GM18526 (cell line): ENCODE measurements around the gene LONP1.

ENCODE experiments used
- POLR2A ChIP-seq: IDR thresholded peaks from 3 replicates; pipeline ENCODE4 v1.6.1; 2011; ENCODE audit not compliant: insufficient read length; ENCODE audit errors: extremely low read depth

Gene LONP1

DNA sequence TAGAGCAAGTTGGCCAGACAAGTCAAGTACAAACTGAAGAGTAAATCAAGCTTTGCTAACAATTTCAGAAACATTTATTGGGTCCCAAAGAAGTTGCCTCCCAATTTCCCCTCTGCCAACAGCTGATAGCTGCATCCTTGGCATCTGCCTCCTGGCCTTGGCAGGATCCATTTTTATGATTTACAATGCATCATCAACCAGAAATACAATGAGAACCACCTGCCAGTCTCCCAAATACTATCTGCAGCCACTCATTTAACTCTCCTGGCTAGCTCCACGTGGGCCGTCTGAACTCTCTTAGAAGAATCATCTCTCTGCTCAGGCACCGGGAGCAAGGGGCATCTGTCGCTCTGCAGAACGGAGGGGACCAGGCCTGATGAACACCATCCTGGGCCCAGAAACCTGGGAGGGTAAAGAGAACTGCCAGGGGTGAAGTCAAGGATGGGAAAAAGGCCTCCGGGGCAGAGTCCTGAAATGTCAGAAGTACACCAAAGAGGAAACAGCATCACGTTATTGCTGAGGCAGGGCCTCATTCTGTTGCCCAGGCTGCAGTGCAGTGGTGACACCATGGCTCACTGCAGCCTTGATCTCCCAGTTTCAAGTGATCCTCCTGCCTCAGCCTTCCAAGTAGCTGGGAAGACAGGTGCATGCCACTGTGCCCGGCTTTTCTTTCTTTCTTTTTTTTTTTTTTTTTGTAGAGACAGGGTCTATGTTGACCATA, 2.6 kb downstream of the LONP1 start:
- no peak for TF ChIP-seq POLR2A

DNA sequence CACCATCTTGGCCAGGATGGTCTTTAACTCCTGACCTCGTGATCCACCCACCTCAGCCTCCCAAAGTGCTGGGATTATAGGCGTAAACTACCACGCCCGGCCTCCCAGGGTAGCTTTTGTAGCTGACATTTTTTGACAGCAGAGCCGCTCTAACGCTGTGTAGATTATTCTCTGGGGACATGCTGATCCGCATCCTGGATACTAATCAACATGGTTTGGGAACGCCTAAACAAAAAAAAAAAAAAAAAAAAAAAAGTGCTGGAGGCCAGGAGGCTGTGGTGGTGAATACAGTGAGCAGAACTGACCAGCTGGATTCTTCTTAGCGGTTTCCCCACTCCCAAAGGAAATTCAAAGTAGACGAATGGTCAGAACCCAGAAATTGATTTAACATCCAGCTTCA, 5.1 kb downstream of the LONP1 start:
- TF ChIP-seq POLR2A: no peak

DNA sequence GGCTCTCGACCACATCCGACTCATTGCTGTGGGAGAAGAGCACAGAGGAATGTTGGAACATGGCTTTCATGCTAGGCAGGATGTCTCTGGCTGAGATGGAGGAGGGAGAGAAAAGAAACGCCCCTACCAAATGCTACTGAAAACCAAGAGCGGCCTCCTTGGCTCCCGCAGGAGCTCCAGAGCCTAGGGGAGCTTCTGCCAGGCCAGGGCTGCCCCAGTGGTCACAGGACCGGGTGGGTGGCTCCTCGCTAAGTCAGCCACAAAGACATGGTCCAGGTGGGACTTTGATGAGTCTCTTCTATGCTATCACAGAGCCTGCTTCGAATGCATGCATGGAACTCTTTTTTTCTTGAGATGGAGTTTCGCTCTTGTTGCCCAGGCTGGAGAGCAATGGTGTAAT, 6.7 kb downstream of the LONP1 start:
- no peak for TF ChIP-seq POLR2A

DNA sequence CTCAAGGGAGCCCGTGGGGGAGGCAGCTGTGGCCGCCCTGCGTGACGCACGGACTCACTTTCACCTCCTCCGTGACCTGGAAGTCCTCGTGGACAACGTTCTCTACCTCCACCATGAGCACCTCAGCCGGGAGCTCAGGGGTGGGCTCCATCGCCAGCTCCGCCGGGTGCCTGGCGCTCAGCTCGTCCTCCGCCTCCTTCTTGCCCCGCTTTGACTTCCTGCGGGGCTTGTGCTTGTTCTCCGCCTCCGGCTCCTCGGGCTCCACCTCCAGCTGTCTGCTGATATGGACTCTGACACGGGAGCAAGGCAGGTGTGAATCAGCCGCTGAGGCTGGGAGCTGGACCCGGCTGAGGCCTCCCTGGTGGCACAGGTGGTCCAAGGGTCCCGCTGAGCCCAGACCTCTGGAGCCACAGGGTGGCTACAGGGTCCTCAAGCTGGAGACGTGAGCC, 8.2 kb downstream of the LONP1 start:
- TF ChIP-seq POLR2A: no peak

DNA sequence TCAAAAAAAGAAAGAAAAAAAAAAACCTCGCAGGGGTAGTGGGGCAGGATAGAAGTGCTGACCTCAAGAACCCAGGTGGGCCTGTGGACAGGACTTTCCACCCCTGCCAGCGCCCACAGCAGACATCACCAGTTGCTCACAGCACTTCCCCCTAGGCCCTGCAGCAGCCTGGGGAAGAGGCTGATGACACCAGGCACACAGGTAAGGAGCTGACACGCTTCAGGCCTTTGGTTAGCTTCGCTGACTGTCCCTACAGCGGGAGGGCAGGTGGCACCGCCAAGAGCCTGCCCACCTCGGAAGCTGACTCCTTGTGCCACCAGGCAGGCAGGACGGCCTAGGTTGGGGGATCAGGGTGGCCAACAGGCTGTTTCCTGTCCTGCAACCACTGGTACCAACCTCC, 8.9 kb downstream of the LONP1 start:
- no peak for TF ChIP-seq POLR2A

DNA sequence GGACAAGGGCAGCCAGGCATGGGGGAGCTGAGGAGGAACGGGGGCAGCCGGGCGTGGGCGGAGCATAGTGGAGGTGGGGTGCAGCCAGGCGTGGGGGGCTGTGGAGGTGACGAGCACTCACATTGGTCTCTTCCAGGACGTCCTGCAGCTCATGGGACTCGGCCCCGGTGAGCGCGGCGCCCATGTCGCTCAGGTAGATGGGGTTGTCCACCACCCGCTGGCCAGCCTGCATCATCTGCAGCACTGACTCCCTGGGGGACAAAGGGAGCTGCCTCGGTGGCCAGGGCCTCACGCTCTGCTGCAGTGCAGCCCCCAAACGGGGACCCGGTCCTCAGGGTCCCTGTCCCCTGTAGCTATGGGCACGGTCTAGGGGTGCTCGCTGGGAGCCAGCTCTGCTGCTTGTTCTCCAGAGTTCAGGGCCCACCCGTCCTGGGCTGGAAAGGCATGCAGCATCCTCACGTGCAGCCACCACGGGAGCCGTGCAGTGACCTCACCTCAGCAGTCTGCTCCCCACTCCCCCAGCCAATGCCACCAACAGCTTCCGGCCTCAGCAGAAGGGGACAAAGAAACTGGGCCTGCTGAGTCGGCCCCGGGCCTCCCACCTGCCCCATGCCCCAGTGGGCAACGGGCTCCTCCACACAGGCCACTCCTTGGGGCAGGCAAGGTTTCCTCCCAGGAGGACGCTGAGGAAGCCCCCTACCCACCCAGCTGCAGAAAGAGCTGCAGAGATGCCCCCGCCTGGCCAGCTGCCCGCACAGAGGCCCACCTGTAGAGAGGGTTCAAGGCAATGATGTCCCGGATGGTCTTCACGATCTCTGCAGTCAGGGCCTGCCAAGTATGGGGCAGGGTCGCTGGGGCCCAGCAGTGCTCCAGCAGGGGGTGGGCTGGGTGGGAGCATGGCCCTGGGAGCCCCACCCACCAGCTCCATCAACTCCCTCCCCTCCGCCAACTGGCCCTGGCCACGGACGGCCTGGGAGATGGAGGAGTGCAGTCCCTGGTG, 12.1 kb downstream of the LONP1 start:
- TF ChIP-seq POLR2A: no peak

DNA sequence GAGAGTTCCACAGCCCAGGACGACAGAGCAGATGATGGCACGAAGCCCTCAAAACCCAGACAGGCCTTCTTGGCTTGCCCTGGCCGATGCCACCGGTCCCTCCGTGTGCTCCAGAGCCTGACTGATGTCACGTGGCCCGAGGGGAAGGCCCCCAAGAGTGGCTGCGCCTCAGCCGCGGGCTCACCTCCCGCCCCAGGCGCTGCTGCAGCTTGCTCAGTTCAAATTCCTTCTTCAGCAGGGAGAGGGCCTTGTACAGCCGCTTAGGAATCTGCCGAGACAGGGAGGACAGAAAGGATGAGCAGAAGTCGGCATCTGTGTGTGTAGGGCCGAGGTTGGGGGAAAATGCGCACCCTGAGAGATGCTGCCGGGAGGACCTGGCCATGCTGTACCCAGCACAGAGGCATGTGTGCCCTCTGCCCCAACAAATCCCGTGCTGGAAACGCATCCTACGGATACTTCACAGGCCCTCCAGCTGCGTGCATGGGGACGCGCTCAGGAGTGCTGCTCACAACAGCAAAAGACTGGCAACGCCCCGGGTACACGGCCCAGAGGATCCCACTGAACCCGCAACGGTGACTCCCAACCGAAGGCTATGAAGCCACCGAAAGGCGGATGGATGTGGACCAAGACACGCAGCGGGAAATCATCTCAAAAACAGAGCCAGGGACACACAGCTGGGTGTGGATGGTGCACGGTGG, 12.9 kb downstream of the LONP1 start:
- TF ChIP-seq POLR2A: no peak

DNA sequence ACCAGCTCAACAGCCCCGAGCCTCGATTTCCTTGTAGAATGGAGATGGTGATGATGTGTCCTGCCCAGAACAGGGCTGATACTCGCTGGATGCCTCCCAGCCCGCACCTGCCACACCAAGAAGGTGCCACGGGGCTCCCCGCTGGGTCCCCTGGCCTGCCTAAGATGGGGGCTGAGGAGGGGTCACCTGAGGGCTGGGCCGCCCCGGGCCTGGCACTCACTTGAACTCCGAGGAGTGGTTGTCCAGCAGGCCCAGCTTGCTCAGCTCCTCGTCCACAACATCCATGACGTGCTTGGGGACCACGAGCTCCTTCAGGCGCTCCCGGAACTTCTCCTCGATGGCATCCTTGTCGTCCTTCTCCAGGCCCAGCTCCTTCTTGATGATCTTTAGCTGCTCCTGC, 14.4 kb downstream of the LONP1 start:
- no peak for TF ChIP-seq POLR2A

DNA sequence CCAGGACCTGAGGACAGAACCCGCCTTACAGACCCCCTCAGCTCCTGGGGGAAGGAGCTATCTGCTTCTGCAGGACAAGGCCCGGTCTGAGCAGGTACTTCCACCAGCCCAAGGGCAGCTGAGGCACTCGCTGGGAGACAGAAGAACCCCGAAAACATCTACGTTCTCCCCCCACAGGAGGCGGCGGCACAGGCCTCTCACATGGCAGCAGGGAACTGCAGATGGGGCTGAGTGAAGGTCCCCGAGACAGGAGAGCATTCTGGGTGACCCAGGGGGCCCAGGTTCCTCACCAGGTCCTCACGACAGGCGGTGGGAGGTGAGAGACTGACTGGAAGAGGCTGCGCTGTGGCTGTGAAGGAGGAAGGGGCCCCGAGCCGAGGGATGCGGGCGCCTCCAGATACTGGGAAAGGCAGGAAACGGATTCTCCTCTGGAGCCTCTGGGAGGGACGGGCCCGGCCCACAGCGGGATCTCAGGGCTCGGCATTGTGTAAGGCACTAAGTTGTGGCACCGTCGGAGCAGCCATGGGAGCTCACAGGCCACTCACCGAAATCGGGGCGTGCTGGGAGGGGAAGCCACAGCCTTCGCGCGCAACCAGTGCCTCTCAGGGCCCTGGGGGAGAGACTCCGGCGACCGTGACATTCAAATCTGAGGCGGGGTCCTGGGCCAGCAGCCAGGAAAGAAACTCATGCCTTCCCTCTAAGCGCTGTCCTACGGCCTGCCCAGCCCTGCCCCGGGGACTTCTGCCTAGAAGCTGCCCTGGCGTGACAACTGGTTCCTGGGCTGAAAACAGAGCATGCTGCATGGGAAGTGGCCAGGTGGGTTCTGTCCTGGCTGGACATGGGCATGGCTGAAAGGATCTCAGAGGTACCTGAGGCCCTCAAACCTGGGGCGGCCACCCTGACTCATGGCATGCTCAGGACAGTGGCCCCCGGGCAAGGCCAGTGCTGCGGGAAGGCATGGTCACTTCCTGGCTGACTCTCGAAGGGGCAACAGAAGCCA, 15.8 kb downstream of the LONP1 start:
- TF ChIP-seq POLR2A: no peak

DNA sequence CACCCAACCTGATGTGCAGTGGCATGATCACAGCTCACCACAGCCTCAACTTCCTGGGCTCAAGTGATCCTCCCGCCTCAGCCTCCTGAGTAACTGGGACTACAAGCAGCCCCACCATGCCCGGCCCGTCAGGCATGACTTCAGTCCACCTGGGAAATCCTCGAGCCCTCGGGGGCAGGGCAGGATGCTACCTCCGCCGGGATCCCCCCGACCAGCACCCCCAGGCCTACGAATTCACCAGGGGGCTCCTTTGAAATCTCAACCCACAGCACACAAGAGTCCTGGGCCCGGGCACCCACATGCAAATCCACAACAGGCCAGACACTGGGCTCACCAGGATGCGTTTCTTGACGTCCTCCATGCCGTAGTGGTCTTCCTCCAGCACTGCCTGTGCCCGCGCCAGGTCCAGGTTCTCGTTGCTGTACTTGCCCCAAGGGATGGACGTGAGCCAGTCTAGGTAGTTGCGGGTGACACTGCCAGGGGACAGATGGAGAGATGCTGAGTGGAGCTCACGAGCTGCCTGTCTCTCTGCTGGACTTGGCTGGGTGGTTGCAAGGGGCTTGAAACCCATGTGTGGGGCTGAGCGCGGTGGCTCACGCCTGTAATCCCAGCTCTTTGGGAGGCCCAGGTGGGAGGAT, 19.4 kb downstream of the LONP1 start:
- no peak for TF ChIP-seq POLR2A

DNA sequence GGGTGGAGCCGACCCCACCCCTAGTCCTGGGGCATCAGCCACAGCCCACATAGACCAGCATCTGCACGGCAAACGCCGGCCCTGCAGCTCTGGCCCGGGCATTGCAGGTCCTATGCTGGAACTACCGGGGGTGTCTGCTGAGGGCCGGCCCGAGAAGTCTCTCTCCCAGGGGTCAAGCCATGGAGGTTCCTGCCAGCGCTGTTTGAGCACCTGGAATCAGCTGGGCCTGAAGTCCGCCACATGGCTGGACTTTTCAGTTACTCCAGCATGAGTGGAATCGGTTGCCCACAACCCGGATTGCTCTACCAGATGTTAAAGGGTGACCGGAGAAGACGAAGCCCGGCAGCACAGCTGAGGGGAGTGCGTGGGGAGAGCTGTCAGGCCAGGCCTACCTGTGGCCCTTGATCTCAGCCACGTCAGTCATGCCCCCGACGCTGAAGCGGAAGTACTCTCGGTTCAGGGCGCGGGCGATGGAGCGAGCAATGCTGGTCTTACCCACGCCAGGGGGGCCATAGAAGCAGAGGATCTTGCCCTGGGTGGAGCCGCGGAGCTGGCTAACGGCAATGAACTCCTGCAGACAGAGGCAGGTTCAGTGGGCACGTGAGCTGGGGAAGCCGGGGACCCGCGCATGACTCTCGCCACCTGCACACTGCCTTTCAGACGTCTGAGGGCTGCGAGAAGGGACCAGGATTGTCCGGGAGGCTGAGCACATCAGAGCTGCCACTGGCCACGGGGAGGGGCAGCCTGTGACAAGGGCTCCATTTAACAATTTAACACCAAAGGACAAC, 21.1 kb downstream of the LONP1 start:
- no peak for TF ChIP-seq POLR2A

DNA sequence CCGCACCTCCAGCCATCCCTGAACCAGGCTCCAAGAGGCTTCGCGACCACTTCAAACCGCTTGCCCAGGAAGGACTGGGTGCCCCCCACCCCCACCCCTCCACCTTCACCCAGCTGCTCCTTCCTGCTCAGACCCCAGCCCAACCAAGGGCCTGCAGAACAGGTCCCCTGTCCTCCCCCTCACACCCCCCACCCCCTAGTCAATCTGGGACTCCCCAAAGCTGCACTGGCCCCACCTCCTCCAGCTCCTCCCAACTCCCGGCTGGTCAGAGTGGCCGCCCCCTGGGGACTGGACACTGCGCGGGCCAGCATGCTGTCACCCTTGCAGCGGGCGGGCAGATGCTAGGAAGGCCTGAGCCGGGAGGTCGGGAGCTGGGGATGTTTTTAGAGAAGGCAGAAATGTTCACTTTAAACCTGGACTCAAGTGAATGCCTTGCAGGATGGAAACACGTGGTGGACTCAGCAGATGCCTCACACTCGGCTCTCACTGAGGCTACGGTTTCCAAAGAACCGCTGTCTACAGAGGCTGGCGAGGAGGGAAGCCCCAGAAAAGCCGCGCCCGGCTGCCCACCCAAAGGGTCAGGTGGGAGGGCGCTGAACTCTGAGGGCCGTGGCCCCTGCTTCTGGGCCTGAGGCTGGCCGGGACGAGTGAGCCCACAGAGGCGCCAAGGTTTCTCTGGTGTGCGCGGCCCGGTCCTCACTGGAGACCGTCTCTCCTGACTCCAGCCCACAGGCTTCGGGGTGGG, 21.9 kb downstream of the LONP1 start:
- no peak for TF ChIP-seq POLR2A
